ENCODE measurements around the gene CD96.

Gene CD96

GRCh38 chr3:111594205-111594604 lies 52.2 kb downstream of the CD96 start:
- DNase-seq (ENCODE audit: low read depth in 3 of 3): no peak

DNA sequence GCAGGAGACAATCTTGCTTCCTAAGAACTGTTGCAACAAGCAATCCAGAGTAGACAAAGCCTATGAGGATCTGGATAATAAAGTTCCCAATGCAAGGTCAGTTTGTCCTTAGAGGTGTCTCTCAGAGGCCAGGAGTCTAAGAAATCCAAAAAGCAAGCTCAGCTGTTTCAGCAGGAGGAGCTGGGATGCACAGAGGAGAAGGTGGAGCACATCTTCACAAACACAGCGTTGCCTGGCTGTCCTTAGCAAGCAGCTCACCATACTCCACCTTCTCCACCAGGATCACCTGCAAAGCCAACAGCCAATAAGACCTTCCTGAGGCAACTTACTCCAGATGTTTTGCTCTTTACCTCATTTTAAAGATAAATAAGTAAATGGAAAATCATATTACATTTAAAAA lies 52.8 kb downstream of the CD96 start:
- no peak for DNase-seq (ENCODE audit: low read depth in 3 of 3)

- no peak for DNase-seq (ENCODE audit: low read depth in 3 of 3)
Measured at GRCh38 chr3:111595232-111595631, 53.2 kb downstream of the CD96 start, which contains the start of gene ZBED2. ZBED2 (minus strand) TSS chr3:111595346; CDS start chr3:111594201, 1,145 bp downstream.

- DNase-seq (ENCODE audit: low read depth in 3 of 3): no peak
Measured at GRCh38 chr3:111596328-111596727, 54.3 kb downstream of the CD96 start.

DNA sequence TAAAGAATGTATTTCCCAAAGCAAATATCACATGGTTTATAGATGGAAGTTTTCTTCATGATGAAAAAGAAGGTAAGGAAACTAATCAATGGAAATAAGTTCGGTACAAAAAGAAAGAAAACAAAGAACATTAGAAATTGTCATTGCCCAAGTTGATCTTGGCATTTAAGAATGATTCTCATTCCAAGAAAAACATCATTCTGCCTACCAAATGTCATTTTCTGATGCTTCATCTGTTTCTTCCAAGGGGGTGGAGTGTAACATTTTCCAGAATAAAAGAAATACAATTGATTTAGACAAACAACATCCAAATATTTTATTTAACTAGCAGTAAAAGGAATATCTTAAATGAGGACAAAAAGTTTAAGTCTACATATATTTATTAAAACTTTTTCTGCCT lies 56.1 kb downstream of the CD96 start:
- DNase-seq (ENCODE audit: low read depth in 3 of 3): no peak

DNA sequence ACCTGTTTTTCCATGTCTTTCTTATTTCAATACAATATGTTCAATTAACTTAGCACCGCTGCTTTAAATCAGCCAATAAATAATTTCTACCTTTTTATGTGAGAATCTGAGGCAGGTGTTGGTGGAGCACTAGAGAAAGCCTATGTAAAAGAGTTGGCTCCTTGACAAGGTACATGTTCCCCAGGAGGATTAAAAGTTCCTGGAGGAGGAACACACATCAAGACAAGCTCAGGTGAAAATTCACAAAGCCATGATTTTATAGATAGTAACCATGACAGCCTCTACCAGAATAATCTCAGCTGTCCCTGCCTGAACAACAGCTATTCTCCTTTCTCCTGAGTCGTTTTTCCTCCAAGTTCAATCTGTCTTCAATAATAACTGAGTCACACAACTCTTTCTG lies 56.6 kb downstream of the CD96 start:
- no peak for DNase-seq (ENCODE audit: low read depth in 3 of 3)

DNA sequence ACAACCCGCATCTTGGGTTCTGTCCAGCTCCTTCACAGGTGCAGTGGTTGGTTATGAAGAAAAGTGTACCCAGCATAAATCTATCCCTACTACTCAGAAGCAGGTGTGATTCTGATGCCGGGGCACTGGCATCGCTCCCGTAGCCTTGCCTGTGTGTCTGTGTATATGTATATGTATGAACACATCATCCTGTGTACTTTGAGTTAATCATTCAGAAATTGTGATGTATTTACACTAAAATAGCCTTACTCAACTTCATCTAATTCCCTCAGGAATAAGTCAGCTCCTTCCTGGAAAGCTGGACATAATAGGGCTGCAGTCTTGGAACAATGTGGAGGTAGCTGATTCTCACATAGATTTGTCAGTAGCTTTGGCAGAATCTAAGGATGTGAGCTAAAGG lies 59.8 kb downstream of the CD96 start:
- DNase-seq (ENCODE audit: low read depth in 3 of 3): no peak

- DNase-seq (ENCODE audit: low read depth in 3 of 3): no peak
Measured at GRCh38 chr3:111603679-111604078, 61.7 kb downstream of the CD96 start.

DNA sequence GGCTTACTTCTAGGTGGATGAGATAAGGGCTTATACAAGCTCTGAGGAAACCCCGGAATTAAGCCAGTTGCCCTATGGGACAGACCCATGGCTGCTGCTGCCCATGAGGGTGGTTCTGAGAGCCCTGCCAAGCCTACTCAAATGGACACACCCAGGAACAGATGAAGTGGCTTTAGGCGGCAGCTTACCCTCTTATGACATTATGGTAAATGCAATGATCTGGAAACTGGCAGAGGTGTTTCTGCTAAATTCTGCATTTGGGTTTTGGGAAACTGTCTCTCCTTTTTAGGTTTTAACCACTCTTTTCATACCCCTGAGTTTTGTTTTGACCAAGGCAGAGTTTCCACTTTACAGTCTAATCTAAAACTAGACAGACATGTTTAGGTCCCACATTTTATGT lies 62.1 kb downstream of the CD96 start:
- DNase-seq (ENCODE audit: low read depth in 3 of 3): no peak

DNA sequence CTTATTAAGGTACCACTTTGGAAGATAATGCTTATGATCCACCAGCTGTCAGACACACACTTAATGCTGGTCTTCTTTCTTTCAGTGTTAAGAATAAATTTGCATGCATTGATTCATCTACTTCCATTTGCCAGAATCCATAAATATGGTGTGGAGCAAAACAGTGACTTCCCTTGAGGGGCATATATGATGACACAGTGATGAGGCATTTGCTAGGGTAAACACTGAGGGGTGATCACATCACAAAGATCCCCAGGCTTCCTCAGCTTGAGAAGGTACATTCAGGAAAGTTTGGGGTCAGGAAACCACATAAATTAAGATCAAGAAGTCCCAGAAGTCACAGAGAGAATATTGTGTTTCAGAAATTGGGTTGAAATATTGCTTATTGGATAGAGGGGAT lies 63.0 kb downstream of the CD96 start:
- no peak for DNase-seq (ENCODE audit: low read depth in 3 of 3)

DNA sequence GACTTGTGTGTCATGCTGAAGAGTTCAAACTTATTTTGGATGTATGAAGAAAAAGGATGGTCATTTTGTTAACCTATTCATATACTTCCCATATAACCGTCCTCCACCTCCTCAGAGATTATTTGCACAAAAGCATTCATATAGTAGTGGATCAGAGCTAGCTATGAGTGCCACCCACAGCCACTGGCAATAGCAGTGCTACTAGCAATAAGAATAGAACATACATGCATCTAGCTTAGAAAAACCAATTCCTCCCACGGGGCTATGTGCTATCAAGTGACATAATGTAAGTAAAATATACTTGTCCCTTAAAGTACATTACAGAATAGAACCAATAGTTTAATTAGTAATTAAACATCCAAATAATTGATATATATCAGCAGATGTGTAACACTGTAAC lies 63.5 kb downstream of the CD96 start:
- DNase-seq (ENCODE audit: low read depth in 3 of 3): no peak

- DNase-seq (ENCODE audit: low read depth in 3 of 3): no peak
Measured at GRCh38 chr3:111607240-111607920, 65.4 kb downstream of the CD96 start.

GRCh38 chr3:111608383-111608782 lies 66.4 kb downstream of the CD96 start:
- DNase-seq (ENCODE audit: low read depth in 3 of 3): no peak

- no peak for DNase-seq (ENCODE audit: low read depth in 3 of 3)
Measured at GRCh38 chr3:111609700-111610099, 67.7 kb downstream of the CD96 start.

- DNase-seq (ENCODE audit: low read depth in 3 of 3): peak in 1 of 3 experiments; percentile 41
Measured at GRCh38 chr3:111610189-111610588, 68.2 kb downstream of the CD96 start.

DNA sequence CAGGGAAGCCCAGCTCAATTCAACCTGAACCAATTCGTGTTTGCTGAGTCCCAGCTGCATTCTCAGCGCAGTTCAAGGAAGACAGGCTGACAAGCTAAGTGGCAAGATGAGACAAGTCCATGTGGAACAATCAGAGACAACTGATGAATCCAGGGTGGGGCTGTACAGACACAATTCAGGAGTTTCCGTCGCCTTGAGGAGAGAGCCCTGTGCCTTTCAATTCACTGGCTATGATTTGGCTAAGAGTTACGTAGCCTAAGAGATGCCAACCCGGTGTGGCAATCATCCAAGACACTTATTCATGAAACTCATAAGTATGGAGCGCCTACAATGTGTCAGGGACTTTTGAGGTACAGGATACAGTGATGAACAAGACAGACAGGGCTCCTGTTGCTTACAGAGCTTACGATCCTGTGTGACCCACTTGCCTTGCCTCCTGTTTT lies 68.6 kb downstream of the CD96 start:
- DNase-seq (ENCODE audit: low read depth in 3 of 3): no peak

DNA sequence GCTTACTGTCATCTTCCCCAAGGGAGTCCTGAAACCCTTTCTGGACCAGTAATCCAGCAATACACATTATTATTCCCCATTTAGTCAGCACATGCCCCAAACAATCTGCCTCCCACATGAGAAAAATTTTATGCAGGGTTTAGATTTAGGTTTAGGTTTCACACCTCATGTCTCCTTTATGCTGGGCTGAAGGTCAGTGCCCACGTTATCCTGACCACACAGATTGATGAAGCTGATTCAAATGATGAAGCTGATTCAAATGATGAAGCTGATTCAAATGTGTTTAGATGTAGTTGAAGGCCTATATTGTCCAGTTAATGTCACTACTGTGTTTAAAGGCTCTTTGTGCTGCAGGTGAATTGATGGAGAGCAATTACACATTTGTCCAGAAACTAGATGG lies 71.3 kb downstream of the CD96 start:
- no peak for DNase-seq (ENCODE audit: low read depth in 3 of 3)

GRCh38 chr3:111615880-111616279 lies 73.9 kb downstream of the CD96 start:
- no peak for DNase-seq (ENCODE audit: low read depth in 3 of 3)

DNA sequence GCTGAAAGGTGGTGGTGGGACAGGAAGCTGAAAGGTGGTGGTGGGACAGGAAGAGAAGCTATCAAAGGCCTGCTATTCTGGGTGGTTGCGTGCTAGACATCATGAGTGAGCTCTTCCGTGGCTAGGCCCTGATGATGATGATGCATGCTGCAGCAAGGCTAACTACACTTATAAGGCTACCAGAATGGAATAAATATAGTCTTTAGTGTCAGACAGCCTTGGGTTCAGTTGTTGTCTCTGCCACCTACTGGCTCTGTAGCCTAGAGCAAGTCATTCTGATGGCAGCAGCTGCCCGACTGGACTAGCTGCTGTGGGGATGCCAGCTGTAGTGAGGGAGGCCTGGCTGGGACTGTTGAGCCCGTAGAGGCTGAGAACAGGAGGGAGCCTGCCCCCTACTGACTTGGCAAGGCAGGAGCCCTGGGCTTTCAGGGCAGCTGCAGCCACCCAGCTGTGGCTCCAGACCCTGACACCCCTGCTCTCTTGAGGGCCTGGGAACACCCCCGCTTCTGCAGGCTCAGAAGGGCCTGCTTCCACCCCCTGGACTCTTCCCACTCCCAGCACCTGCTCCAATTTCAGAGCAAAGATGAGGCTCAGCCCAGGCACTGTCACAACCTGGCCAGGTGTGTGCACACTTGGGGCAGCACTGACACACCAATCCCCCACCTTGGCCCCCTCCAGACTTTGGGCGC lies 74.6 kb downstream of the CD96 start:
- DNase-seq (ENCODE audit: low read depth in 3 of 3): peak; percentile 38 to 52 (median 49)

- no peak for DNase-seq (ENCODE audit: low read depth in 3 of 3)
Measured at GRCh38 chr3:111617406-111617805, 75.4 kb downstream of the CD96 start.

DNA sequence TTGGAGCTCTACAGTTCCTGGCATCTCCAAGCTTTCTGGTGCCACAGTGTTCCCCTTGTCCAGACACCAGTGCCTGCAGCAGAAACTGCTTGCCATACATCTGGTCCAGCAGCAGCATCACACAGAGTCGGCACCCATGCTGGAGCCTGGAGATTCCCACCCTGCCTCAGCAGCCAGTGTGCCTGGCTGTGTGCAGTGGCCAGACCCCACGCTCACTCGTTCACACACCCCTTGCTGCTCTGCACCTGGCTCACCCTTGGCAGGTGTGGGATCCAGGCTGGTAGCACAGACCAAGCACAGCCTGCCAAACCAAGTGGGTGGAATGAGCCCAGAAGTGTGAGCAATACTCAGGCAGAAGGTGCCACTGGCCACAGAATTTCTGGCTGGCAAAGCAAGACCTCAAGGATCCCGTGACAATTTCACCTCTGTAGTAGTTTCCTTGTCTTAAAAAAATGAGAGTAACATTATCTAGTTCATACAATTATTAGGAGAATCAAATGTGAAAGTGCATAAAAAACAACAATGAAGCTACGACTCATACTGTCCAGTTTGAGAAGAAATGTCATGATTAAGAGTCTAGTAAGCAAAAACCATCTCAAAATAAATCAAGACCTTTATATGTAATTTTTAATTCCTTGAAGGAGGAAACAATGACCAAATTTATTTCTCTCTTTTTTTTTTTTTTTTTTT lies 76.1 kb downstream of the CD96 start:
- DNase-seq (ENCODE audit: low read depth in 3 of 3): no peak

DNA sequence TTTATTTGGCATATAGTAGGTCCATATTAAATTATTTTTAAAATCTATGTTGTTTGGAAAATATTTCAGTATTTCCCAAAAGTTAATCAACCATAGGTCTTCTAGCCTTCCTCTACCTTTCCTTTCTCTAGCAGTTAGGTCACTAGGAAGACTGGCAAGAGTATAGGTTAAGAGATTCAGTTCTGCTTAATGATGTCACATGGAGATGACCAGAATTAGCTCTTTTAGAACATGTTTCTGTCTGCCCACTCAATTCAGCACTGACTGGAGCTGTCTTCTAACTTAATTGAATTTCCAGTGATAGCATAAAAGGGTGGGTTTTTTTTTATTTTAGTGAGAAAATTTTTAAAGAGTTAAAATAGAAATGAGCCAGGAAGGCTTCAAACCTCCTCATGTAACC lies 76.9 kb downstream of the CD96 start:
- no peak for DNase-seq (ENCODE audit: low read depth in 3 of 3)

GRCh38 chr3:111619833-111620232 lies 77.8 kb downstream of the CD96 start:
- no peak for DNase-seq (ENCODE audit: low read depth in 3 of 3)

Data from stimulated activated CD4-positive, alpha-beta T cell treated with anti-CD3 and anti-CD28 coated beads, TNF-alpha, amount 100 ng/mL, for 4 hours (primary cell).